ENCODE measurements around the gene ARFGAP2.

Gene ARFGAP2

DNA sequence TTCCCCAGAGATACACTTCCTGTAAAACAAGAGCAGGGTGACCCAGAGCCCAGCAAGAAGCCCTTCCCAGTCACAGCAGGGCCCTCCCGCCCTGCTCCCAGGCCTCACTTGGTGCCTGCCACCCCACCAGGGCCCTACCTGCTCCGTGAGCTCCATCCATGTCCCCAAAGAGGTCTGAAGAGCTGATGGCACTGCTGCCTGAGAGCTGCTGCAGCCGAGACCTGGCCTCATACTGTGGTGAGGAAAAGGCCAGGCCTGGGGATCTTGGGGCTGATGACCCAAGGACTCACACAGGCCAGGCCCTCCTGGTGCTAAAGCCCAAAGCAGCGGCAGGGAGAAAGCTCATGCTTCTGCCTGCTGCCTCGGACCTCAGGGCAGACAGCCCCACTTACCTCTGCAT, 10.3 kb downstream of the ARFGAP2 start:
- DNase-seq: no peak

DNA sequence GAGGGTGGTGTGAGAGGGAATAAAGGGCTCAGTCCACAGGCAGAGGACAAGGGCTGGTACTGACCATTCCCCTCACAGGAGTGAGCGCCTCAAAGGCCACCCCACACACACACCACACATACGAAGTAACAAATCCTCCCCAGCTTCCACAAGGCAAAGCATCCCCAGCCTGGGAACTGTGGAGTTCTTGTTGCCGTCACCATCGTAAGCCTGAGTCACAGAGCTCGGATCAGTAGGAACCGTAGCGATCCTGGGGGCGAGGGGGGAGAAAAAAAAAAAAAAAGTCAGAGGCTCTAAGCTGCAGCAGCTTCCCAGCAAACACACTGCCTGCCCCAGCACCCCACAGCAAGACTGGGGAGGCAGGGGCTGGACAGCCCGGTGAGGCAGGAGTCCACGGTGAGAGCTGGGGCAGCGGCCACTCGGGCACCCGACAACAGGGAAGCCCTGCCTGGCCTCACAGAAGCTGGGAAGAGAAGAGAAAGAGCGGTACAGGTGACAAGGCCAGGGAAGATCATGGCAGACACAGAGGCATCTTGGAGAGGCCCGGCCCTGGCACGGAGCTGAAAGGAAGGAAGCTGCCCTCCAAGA, 11.3 kb downstream of the ARFGAP2 start:
- no peak for DNase-seq

DNA sequence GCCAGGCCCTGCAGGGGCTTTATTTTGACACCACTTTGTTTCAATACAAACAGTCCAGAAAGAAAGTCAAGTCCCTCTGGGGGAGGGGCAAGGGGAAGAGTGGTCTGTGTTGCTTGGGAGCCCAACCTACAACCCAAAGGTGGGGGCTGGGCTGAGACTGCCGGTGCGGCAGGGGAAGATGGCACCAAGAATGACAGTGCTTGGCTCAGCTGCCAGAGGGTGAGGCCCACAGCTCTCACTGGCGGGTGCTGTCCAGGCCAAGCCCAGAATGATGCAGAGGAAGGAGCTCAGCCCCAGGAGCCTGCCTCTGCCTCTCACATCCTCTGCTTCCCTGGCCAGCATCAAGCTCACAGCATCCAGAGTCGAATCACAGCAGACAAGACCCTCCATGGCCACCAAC, 12.4 kb downstream of the ARFGAP2 start:
- no peak for DNase-seq

DNA sequence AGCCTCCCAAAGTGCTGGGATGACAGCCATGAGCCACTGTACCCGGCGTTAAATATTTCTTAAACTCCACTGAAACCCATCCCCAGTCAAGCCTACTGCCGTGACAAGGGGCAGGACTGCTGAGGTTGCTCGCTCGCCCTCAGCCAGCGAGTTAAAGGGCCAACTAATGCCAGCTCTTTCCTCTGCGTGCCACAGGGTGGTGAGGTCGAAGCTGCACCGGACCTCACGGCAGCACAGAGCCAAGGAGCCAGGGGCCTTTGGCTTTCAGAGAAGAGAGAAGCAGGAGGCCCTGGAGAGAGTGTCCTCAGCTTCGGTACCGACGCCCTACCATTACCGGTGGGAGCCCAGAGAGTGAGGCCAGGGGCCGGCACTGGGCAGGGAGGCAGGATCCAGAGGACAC, 12.8 kb downstream of the ARFGAP2 start:
- DNase-seq: no peak

DNA sequence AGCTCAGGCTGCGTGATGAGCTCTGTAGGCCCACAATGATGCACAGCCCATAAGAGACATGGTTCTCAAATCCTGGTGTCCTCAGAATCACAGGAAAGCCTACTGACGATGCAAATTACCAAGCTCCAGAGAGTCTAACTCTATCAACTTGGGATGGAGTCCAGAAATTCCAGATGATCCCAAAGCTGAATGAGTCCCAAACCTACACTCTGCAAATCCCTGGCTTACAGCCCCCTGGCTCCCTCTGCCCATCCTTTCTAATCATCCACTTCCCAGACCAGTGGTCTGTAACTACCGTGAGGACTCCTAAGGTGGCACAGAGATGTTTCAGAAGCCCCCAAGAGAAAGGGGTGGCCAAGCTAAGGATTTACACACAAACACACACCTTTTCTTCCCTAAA, 13.5 kb downstream of the ARFGAP2 start:
- no peak for DNase-seq

DNA sequence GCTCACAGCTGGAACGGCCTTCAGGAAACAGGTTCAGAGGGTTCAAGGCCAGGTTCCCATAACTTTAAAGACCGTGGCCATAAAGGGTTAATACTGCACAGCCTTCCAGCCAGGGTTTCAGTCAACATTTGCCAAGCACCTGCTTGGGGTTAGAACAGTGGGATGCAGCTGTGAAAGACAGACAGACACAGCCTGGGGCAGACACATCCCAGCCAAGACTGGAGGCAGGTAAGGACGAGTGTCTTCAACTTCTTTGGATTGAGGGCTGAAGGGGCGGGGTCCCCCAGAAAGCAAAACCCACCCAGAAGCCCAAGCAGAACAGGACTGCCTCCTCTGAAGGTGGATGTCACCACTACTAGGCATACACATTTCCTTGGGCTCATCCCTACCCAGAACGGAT, 14.3 kb downstream of the ARFGAP2 start:
- DNase-seq: no peak

DNA sequence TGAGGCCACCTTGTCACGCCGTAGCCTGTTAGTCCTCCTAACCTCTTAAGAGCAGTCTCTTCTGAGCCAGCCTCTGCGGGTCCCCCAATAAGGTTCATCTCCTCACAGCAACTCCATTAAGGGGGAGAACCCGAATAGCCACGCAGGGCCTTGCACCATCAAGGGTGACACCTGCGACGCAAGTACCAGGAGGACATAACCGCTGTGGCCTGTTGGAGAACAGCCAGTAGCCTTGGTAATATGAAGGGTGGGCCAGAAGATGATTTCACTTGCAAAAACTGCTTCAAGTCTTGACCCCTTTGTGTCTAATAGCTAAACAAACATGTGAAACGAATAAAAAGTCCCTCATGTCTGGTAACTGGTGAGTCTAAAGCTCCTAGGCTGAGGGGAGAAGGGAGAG, 14.8 kb downstream of the ARFGAP2 start:
- no peak for DNase-seq

DNA sequence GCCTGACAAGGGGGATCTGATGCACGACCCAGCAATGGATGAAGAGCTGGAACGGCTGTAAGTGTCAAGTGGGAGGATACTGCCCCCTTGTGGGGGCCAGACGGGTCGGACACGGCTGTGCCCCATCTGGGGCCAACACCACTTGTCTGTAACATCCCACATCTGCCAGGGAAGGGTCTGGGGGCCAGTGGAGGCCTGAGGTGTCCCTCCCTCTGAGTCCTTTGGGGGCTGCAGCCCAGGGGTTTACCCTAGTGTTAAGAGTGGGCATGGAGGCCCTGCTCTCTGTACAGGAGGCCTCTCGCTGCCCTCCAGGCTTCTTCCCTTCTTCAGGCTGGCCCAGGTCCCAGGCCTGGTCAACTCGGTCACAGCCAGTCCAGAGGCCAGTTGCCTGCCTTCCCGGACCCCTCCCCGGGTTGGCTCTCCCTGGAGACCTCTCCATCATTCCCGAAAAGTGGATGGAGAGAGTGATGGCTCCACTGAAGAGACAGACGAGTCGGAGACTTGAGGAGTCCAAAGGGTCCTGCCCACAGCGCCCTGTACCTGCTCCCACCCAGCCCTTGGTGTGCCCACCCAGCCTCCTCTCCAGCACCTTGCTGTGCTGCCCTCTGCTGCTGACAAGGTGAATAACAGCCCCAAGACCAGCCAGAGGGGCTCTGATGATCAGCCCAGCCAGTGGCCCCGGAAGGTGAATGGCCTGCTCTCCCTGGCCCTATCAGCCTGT, 15.4 kb downstream of the ARFGAP2 start:
- DNase-seq: no peak

DNA sequence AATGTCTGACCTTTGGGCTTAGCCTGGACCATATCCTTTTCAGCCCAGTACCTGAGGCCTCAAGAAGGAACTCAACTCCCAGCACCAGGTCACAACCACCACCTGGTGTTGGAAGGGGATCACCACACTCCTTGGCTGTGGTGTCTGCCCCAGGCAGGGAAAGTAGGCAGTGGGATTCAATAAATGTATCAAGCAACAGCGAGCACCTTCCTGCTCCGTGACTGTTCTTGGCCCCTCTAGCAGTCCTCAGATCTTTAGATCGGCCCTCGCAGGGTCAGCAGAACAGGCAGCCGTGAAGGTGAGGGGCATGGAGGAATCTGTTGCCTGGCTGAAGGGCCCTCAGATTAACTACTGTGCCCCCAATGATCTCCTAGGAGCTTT, 15.9 kb downstream of the ARFGAP2 start:
- DNase-seq: no peak

DNA sequence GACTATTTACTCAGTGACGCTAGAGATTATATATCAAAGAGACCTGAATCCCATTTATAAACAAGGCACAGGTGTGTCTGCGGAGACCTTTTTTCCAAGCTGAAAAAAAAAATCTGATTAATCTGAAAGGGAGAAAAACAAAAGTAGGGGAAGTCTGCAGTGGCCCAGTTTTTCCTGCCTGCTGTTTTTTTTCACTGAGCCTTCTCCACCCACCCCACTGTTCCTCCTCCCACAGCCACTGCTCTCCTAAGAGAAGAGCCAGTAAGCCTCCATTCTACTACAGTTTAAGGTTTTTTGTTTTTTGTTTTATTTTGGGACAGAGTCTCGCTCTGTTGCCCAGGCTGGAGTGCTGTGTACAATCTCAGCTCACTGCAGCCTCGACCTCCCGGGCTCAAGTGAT, 18.4 kb downstream of the ARFGAP2 start:
- no peak for DNase-seq

DNA sequence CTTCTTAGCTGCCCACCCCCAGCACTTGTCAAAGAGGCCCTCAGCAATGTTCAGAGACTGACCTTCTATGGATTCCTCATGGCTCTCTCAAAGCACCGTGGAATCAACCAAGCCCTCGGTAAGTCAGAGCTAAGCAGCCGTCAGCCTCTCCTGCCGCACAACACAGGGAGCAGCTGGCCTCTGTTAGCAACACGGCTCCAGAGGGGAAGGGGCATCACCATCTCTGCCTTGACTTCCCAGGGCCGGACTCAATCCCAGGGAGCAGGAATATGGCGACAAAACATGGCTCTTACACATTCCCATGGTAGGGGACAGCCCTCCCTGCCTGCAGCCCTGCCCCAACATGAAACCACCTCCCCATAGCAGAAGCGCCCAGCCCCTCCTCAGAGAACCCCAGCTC, 18.9 kb downstream of the ARFGAP2 start:
- no peak for DNase-seq

DNA sequence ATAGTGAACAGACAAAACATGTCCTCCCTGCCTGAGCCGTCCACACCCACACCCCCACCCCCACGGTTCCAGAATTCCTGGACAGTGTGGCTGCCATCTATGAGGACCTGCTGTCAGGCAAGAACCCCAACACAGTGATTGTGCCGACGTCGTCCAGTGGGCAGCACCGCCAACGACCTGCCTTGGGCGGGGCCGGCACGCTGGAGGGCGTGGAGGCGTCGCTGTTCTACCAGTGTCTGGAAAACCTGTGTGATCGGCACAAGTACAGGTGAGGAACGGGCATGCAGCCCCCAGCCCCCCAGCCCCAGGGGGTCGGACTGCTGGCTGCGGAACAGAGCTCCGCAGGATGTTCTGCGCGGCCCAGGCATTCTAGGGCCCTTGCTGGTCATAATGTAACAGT, 19.7 kb downstream of the ARFGAP2 start:
- no peak for DNase-seq

DNA sequence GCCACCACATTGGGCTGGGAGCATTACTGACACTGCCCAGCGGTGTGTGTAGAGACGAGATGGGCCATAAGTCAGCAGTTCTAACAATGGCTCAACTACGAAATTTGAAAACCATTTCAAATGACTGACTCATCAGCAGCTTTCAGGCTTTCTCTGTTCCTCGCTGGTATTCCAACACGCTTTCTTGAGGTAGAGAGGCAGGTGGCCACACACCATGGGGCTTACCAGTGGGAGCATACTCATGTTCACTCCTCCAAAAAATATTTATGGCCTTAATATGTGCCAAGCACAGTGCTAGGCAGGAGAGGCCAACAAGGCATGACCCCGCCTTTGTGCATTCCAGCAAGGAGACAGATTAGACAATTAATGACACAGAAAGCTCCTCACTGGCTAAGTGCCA, 20.3 kb downstream of the ARFGAP2 start:
- no peak for DNase-seq

DNA sequence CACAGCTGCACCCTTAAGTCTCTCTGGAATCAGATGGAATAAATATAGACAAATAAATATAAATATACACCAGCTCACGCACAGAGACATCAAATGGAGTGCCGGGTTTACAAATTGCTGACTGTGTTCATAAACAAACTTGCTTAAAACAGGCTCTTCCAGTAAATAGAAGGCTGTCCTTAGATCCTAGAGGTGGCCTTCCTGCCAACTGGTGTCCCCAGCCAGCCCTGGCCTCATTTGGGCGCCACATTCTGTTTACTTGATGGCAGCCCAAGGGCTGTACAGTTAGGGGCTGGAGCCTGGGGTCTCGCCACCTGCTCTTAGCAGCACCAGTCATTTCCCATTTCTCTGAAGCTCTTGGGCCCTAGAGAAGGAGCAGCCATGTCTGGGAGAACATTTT, 20.8 kb downstream of the ARFGAP2 start:
- DNase-seq: no peak

DNA sequence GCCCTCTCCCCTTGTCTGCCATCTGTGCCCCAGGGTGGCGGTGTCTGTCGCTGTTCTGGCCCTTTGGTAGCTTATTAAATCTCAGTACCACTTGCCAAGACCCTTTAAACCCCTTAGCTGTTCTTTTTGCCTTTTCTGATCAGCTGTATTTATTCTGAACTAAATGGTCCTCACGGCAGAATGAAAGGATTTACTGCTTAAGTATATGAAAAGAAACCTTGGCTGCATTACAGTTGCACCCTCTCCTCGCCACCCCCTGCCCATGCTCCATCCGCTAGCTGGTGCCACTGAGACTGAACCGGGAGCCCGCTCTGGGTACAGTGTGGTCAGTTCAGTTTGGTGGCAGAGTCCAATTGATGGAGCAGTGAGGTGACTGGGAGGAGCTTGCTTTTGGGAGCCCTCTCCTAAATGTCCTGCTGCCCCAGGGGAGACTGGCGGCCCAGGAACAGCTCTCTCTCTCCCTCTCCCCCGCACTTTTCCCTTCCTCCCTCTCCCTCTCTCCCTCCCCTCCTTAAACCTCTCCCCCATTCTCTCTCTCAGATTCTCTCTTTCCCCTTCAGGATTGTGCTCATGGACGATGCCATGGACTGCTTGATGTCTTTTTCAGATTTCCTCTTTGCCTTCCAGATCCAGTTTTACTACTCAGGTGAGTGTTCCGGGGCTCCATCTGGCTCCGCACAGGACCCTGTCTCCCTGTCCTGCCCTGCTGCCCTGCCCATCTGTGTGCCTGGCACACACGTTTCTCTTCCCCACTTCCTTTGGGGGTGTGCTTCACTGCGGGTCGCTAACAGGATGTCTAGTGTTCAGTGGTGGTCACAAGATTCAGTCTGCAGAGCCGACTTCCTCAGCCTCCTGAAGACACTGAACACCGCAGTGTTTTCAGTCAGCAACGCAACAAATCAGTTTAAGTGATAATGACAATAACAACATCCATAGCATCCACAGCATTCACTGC, 21.8 kb downstream of the ARFGAP2 start:
- no peak for DNase-seq

DNA sequence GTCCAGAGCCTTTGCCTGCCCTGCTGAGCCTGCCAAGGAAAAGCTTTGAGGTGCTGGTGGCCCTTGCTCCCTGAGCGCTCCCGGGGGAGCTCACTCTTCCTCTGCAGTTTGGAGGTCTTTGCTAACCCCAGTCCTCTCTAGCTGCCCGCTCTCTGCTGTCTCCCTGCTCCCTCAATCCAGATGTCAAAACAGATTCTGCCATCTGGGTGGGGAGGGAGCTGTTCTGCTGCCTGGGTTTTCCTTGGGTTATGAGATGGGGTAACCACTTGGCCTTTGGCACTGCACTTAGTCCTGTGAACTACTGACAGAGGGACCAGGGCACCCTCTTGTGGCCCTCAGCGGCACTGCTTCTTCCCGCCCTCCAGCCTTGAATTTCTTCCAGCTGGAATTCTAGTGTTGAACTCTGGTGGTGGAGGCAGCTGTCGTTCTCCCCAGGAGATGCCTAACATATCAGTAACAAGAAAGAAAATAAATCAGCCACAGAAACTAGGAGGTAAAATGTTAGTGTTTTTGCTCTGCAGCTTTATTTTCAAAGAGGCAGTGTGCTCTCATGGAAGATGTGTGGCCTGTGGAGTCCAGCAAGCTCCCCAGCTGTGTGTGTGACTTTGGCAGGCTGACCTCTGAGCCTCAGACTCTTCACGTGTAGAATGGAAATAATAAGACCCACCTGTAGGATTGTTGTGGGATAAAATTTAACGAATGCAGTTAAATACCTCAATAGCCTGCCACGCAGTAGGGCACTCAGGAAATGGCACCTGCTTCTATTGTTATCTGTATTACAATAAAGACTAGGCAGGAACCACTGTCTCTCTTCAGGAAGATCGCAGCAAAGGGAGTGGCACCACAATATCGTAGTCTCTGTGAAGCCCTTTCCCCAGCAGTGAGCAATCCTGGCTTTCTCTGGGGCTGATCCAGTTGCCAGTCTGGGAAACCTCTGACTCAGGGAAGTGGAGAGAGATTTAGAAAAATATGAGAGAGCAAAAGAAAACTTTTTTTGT, 23.4 kb downstream of the ARFGAP2 start:
- no peak for DNase-seq

DNA sequence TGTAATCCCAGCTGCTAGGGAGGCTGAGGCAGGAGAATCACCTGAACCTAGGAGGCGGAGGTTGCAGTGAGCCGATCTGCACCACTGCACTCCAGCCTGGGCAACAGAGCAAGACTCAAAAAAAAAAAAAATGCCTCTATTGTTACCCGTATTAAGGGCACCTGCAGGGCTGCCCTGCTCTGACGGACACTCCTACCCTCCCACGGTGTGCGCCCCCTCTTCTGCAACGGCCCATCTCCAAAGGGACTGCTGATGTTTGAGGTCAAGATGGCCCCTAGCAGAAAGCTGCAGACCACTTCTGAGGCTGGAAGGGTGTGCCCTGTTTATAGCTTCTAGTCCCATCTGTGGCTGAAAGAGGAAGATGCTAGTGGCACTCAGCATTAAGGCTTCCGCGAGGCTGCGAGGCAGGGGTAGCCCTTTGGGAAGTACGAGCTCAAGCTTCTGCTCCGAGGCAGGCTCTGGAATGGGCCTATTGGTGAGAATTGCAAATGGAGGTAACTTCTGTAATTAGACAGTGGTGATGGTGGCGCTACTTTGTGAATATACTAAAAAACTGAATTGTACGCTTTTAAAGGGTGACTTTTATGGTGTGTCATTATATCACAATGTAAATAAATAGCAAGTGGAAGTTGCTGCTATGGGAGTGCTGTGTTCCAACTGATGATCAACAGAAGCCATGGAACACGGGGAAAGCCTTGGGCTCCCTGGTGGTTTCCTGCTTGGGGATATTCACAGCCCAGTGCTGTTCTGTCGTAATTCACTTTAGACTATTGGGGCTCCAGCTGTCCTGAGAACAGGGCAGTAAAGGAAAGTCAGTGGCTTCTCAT, 24.3 kb downstream of the ARFGAP2 start:
- no peak for DNase-seq

DNA sequence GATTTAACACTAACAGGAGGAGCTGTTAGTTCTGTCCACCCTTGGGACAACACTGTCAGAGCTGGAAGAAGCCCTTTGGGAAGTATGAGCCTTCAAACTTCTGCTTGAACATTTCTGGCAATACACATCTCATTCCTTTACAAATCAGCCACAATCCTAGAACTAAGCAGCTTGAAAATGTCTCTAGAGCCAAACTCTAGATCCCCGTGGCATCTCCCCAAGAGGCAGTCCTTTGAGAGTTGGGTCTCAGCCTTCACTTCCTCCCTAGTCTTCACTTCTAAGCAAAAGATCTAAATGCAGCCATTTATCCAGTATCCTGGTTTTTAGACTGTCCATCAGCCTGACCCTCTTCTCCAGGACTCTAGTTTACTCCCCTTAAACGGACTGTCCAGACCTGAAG, 26.9 kb downstream of the ARFGAP2 start:
- DNase-seq: no peak

DNA sequence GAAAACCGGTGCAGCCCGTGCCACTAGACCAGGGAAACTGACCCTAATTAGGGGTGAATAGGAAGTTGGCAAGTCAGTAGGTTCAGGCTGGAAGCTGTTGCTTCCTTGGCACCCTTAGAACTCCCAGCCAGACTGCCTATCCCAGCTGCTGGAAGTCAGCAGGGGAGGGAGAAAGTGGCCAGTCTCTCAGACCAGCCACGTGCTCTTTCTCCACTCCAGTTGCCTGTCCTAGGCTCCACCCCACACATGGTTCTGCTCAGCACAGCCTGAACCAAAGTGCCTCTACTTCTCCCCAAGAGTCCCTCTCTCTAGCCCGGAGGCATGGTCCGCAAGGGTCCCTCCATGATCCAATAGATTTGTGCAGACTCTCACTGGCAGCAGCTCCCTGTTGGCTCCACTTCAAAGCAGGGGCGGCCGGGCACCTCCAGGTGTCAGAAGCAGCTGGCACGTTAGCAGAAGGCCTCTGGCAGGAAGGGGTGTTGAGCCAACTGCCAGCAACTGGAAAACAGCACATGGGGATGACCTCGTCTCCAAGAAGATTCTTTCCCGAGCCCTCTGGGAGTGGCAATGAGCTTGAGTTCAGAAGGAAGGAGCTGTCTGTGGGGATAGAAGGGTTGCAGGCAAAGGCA, 27.7 kb downstream of the ARFGAP2 start:
- no peak for DNase-seq

DNA sequence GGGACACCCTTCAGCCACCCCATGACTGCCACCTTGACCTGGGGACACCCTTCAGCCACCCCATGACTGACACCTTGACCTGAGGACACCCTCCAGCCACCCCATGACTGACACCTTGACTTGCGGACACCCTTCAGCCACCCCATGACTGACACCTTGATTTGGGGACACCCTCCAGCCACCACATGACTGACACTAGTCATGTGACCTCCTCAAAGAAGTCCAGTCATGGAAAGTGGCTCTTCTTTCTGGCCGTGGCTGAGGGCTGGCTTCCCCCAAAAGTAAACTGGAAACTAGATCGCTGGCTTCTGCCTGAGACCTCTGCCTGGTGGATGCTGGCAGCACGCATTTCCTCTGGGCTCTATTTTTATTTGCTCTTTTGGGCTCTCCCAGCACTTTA, 28.4 kb downstream of the ARFGAP2 start:
- DNase-seq: no peak

DNA sequence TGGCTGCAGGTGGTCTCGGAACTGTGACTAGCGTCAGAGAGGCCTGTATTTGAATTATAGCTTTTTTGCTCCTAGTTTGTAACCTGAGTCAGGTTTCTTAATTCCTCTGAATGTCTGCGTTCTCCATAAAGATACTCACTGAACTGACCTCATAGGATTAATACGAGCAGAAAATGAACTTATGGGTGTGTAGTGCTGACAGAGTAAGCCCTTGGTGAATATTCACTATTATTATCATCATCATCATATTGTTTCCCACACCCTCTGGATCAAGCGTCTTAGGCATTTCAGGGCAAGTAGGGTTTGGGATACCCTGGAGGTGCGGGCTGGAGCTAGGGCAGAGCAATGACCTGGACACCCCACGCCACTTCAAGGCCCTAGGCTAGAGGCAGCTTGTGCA, 29.0 kb downstream of the ARFGAP2 start:
- DNase-seq: no peak
